GM19455 (cell line): ENCODE measurements around the gene FBXW8.

Experiments
- ATAC-seq: cut with Tn5 transposase; IDR thresholded peaks from one replicate; pipeline ENCODE4 v1.9.1; 2021; ENCODE audit not compliant: unreplicated experiment

FBXW8 gene

DNA sequence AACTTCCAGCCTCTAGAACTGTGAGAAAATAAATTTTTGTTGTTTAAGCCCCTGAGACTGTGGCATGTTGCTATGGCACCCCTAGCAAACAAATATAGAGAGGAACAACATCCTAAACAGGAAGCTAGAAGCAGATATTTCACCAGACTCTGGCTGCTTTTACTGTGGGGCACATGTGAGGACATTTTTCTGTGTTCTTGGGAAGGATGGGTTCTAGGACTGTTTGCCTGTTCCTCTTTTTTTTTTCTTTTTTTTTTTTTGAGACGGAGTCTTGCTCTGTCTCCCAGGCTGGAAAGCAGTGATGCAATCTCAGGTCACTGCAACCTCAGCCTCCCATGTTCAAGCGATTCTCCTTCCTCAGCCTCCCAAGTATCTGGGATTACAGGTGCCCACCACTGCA is 25.3 kb upstream of the FBXW8 start:
- no peak for ATAC-seq

DNA sequence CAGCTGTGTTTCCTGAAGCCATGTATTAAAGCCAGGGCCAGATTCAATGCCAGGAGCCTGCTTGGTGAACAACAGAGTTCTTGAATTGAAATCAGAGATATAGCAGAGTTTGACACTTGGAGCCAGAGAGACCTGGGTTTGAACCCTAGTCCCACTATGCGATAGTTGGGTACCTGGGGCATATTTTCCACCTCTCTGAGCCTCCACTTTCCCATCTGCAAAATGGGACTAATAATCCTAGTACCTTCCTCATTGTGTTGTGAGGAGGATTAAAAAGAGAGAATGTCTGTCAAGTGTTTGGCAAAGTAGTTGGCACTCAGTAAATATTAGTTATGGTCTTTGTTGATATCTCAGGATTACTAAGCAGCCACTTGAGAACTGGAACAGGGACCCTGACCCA is 23.5 kb upstream of the FBXW8 start:
- ATAC-seq = no peak

DNA sequence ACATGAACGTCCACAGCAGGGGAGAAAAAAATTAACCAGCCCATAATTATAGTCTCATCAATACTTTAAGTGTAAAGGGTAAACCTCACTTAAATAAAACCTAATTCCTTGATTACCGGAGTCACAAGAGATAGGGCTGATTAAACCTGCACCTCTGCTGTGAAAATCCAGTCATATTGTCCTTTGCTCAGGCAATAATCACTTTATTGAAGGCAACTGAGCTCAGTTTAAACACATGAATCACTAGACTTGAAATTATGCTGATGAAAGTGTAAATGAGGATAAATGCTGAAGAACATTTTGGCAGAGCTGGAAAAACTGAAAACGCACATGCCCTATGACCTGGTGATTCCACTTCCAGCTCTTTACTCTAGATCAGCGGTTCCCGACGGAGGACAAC is 22.9 kb upstream of the FBXW8 start:
- ATAC-seq = no peak

DNA sequence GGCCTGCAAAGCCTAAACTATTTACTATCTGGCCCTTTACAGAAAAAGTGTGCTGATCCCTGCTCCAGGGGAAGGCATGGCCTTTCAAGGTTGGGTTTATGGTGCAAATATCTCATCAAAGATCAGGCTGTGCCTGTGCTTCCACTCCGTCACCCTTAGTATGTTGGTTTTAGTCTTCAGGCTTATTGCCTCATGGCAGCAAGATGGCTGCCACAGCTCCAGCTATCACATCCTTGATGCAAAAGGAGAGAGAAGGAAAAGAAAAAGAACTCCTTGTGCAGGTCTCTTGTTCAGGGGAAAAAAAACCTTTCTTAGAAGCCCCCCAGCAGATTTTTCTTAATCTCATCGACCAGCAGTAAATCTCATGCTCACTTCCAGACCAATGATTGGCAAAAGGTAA is 20.4 kb upstream of the FBXW8 start:
- no peak for ATAC-seq

DNA sequence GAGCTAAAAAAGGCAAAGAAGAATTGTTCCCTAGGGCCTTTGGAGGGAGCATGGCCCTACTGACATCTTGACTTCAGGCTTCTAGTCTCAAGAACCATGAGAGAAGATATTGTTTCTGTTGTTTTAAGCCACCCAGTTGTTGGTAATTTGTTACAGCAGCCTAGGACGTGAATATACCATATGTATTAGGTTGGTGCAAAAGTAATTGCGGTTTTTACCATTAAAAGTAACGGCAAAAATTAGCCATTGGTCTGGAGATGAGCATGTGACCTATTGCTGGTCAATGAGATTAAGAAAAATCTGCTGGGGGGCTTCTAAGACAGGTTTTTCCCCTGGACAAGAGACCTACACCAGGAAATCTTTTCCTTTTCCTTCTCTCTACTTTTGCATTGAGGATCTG is 19.7 kb upstream of the FBXW8 start:
- no peak for ATAC-seq

DNA sequence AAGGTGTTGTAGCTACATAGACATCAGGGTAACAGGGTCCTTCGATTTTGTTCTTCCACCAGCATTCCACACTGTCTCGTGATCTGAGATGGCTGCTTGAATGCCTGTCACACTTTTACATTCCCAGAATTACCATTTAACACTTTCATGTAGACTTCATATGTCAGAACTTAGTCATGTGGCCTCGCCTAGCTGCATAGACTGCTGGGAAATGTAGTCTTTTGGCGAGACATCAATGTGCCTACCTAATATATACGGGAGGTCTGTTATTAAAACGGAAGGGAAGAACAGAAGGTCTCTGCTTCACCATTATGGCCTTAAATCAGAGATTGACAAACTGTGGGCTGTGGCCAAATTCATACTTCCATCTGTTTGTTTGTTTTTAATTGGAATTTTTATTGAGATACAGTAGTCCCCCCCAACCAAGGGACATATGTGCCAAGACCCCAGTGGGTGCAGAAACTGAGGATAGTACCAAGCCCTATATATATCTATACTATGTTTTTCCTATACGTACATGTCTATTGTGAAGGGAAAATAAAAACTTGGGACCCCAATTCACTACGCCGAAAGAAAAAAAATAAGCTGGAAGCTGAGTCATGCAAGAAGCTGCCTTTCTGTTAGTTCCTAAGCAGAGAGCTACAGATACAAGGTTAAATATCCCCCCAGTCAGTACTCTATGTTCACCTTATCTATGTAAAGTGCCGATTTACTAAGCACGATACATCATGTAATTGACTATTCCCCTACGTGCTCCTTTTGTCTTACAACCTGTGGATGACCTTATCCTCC is 18.2 kb upstream of the FBXW8 start:
- no peak for ATAC-seq

DNA sequence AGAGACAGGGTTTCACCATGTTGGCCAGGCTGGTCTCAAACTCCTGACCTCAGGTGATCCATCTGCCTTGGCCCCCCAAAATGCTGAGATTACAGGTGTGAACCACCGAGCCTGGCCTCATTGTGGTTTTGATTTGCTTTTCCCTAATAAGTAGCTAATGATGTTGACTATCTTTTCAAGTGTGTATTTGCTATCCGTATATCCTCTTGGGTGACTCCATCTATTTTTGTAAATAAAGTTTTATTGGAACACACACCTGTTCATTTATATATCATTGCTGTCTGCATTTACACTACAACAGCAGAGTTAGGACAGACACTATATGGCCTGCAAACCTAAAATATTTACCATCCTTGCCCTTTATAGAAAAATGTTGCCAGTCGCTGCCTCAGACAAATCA is 15.8 kb upstream of the FBXW8 start:
- no peak for ATAC-seq

DNA sequence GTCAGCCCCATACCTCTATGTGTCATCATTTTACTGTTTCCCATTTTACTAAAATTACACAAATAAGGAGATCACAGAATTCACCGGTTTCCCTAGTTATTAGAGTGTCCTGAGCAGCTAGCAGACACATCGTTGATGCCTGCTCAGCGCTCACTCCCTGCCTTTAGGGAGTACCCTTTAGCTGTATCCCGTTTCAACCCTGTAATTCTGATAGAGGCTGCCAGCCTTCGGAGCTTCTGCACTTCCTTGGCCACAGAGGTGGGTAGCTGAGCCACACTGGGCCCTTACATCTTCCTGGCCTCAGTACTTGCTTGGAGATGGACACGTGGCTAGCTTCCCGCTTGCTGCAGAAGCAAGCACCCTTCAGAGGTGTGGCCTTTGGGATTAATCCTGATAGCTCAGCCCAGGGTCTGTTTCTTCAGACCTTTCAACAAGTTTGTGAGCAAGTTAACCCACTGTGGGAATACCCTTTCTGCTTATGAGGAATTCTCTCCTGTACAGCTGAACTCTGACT is 14.3 kb upstream of the FBXW8 start:
- no peak for ATAC-seq

DNA sequence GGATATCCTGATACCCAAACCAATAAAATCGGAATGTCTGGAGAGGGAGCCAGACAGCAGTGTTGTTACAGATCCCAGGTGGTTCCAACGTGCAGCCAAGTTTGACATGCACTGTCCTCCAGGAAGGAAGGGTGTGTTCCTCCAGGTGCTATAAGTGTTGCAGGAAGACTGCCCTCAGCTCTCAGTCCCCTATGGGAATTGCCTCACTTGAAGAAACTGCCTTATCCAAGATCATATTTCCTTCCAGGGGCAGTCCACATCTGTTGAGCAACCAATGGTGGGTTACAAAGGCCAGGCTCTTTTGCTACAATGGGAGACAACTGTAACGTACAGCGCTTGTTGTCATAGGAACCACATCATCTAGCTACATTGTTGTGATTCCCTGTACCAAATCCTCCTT is 13.3 kb upstream of the FBXW8 start:
- ATAC-seq = no peak

DNA sequence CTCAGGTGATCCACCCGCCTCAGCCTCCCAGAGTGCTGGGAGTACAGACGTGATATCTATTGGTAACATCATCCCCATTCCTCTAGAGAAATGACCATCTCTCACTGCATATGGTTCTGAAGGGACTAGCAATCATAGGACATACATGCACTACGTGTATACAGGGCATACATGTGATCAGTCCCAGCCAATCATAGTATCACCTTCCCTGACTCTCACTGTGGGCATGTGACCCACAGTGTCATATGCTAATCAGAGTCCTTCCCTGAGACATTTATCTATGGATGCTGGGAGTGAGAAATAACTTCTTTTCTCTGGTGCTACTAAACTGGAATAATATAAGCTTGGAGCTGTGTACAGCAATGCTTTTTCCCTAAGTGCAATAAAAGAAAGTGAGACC is 12.1 kb upstream of the FBXW8 start:
- no peak for ATAC-seq

DNA sequence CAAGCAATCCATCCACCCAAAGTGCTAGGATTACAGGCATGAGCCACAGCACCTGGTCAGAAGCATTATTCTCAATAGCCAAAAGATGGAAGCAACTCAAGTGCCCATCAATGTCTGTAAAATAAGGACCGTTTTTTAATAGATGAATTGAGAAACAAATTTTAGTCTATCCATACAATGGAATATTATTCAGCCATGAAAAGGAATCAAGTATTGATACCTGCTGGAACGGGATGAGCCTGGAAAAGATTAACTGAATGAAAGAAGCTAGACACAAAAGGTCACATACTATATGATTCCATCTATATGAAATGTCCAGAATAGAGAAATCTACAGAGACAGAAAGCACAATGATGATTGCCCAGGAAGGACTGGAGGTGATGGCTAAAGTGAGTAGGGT is 9.1 kb upstream of the FBXW8 start:
- ATAC-seq = no peak

DNA sequence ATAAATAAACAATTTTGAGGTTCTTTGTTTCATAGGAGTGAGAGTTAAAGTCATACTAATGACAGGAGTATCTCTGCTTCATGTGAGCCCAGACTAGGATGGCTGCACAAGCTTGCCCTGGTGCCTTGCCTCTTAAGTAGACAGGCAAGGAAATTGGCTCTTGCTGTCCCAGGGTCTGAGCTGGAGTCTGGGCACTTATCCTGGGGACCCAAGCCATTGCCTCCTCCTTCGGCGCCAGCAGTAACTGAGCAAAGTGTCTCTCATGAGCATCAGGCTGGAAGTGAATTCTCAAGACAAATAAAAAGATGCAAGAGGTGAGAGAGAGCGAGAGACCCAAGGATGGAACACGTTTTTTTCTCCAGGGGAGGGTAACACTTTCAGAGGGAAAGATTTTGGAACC is 6.9 kb upstream of the FBXW8 start:
- ATAC-seq = no peak

DNA sequence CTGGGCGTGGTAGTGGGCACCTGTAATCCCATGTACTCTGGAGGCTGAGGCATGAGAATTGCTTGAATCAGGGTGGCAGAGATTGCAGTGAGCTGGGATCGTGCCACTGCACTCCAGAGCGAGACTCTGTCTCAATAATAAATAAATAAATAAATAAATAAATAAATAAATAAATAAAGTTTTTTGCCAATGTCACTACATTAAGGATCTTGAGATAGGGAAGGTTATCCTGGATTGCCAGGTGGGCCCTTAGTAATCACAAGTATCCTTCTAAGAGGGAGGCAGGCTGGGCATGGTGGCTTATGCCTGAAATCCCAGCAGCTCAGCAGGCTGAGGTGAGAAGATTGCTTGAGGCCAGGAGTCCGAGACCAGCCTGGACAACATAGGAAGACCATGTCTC is 4.5 kb upstream of the FBXW8 start:
- no peak for ATAC-seq

DNA sequence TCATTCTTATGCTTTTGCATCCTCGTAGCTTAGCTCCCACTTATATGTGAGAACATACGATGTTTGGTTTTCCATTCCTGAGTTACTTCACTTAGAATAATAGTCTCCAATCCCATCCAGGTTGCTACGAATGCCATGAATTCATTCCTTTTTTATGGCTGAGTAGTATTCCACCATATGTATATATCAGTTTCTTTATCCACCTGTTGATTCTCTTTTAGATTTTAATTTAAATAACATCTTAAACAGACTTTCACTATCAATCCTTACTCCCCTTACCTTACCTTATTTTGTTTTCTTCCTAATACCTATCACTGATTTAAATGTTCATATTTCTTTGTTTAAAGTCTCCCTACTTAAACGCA is 488 bp upstream of the FBXW8 start:
- no peak for ATAC-seq

DNA sequence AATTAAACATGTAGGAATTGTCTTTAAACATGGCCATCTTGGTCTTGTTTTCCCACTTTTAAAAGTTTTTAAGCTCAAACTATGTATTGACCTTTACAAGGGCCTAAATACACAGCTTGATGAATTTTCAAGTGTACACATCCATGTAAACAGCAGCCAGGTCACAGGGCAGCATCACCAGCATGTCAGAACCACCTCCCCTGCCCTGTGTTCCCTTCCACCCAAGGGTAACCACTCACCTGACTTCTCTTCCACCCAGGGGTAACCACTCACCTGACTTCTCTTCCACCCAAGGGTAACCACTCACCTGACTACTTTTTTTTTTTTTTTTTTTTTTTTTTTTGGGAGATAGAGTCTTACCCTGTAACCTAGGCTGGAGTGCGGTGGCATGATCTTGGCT is 4.6 kb downstream of the FBXW8 start:
- no peak for ATAC-seq

DNA sequence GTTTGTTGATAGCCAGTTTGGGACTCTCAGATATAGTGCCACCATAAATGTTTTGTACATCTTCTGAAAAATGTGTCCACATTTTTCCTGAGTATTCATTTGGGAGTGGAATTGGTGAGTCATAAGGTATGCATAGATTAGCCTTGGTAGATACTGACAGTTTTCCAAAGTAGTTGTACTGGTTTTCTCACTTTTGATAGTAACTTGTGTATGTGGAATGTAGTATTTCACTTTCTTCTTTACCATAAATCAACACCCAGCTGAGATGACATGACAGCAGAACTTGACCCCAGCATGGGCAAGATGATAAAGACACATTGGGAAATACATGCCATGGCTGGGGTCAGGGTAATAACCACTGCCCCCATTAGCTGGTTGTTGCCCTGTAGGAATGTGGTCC is 5.4 kb downstream of the FBXW8 start:
- no peak for ATAC-seq

DNA sequence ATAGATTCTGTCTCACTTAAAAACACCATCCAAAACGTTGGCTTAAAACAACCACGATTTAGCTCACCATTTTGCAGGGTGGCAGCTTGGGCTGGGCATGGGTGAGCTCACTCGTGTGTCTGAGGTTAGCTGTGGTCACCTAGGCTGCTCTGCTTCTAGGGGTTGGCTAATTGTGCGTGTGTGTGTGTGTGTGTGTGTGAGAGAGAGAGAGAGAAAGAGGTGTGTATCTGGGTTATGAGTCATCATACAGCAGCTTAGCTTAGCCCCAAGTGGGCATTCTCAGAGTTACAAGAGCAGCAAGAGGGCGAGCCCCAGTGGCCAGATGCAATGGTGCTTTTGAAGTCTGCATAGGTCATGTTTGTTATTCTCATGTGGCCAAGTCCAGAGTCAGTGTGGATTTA is 6.0 kb downstream of the FBXW8 start:
- peak; percentile 96 for ATAC-seq

DNA sequence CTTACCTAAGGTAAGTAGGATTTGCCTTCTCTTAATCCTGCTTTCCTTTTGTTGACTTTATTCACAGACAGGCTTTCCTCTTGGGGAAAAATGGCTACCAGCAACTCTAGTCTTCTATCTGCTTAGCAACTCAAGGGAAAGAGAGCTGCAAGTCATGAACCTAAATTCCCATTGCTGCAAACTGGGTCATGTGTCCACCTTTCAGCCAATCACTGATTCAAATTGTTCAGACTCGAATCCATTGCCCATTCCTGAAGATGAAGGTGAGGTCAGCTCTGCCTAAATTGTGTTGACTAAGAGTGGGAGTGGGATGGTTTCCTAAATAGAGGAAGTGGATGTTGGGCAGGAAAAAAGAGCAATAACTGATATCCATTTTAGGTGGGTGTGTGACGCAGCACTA is 7.7 kb downstream of the FBXW8 start:
- ATAC-seq = no peak

DNA sequence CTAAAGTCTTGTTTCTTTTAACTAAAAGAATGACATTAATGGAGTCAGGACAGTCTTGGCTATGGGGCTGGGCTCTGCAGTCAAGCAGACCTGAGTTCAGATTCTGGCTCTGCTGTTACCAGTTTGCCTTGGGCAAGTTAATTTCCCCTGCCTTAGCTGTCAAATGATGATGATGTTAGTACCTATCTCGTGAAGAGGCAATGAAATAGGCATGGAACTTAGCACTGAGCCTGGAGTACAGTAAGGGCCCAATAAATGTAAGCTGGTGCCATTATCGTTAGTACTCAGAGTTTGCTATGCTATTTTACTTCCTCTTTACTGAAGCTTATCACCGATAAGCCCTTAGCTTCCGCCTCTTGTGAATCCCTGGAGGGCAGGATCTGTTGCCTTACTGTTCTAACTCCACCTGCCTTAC is 8.5 kb downstream of the FBXW8 start:
- ATAC-seq = no peak

DNA sequence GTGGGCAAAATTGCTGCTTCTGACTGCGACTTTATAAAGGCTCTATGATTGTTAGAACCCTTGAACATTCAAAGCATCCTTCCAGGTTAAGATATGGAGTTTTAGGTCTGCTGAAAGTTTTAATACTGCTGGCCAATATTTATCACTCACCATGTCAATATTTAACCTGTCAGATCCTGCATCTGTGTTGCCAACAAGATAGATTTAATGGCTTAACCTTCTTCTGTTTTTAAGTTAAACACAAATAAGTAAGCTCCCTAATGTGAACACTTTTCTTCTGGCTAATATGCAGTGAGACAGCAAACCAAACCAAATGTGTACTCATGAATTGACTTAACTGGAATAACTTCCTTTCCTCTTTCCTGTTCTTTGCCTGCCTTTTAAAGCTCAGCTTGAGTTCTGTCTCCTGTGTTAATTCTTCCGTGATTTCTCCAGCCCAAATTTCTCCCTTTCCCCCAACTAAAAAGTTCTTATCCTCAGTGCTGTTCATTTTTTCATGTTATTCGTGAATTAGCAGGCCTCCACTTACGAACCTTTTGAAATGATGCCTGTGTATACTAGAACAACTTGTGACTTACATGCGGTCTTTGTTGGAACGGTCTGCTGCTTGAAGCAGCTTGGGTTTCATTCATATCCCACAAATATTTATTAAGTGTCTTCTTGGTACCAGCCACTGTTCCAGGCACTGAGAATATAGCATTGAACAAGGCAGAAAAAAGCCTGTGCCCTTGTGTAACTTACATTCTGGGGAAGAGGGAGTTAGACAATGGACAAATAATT is 9.1 kb downstream of the FBXW8 start:
- no peak for ATAC-seq

DNA sequence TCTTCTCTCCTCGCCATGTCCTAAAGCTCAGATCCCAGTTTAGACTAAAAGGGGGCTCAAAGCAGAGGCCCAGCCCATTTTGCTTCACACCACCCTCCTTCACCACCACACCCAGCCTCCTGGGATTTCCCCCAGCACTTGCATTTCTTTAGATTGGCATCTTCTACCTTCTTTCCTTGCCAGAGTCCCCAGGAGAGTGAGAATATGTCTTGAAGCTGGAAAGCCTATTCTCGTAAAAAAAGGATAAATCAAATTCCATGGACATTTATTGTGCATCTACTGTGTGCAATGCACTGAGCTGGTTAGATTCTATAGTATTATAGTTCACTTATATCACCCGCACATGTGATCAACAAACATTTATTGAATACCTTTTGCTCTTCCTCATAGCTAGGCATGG is 10.2 kb downstream of the FBXW8 start:
- no peak for ATAC-seq

DNA sequence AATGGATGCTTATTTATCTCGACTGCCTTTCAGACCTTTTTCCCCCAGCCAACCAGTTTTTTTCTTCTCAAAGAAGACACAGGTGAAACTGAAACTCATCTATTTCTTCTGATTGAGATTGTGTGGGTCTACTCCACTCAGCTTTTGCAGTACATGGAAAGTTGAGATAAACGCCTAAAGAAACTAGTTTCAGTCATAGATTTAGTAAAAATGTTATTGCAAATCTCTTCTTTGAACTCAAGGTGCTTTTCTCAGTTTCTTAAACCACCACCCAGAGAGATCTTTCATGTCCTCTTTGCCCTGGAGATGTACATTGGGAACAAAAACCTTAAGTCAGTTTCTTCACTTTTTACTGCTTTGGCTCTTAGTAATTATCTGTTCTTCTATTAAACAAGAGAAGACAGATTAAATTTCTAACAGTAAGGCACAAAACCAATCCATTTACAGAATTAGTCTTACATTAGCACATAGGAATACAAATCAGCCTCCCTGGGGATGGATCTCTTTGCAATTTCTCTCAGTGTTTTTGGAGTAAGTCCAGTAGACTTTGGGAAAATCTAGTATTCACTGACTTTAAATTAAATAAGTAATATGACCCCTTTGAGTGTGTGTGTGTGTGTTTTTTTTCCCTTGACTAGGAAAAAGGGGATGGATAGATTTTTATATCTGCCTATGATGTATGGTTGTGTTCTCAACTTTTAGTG is 11.6 kb downstream of the FBXW8 start:
- peak; percentile 67 for ATAC-seq
